Breast epithelium (tissue), 3 donors: ENCODE results near the gene ATG5.
A peak's percentile ranks its signal among the peaks of the same experiment; 100 is the strongest.

Experiments used
- POLR2AphosphoS5 ChIP-seq, 3 donors: sonication (generic); formaldehyde crosslinking; IDR thresholded peaks; one replicate each; pipeline ENCODE4 v1.6.1; 2017; ENCODE audit warnings: antibody characterized with exemption in 3 of 3
- TF ChIP-seq, protein P1 (sequence below), 3 donors: fragments of 450-650 bp; IDR thresholded peaks; one replicate each; pipeline ENCODE4 v1.5.1; 2016 to 2017; ENCODE audit warnings: antibody characterized with exemption in 3 of 3, mild to moderate bottlenecking in 3 of 3, moderate library complexity in 3 of 3

DNA sequence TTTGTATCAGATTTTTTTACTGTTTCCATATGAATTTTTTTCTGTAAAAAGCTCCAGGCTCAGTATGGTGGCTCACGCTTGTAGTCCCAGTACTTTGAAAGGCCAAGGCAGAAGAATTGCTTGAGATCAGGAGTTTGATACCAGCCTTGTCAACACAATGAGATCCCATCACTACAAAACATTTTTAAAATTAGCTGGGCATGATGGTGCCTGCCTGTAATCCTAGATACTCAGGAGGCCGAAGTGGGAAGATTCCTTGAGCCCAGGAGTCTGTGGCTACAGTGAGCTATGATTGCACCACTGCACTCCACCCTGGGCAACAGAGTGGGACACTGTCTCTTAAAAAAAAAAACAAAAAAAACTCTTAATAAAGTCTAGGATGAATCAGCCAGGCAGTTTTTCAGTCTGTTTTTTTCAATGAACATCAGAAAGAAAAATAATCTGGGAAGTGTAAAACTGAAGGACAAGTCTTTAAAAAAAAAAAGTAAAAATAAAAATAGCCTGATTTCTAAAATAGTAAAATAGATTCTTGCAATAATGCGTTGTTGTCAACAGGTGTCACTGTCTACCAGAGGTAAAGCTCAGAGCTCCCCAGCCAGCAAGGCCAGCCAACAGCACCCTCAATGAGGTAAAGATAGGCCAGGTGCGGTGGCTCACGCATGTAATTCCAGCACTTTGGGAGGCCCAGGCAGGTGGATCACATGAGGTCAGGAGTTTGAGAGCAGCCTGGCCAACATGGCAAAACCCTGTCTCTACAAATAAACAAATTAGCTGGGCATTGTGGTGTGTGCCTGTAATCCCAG lies 9.3 kb upstream of the ATG5 start:
- TF ChIP-seq POLR2AphosphoS5 (IDR thresholded peaks at IDR 0.05) = no peak
- TF ChIP-seq, protein P1, sequence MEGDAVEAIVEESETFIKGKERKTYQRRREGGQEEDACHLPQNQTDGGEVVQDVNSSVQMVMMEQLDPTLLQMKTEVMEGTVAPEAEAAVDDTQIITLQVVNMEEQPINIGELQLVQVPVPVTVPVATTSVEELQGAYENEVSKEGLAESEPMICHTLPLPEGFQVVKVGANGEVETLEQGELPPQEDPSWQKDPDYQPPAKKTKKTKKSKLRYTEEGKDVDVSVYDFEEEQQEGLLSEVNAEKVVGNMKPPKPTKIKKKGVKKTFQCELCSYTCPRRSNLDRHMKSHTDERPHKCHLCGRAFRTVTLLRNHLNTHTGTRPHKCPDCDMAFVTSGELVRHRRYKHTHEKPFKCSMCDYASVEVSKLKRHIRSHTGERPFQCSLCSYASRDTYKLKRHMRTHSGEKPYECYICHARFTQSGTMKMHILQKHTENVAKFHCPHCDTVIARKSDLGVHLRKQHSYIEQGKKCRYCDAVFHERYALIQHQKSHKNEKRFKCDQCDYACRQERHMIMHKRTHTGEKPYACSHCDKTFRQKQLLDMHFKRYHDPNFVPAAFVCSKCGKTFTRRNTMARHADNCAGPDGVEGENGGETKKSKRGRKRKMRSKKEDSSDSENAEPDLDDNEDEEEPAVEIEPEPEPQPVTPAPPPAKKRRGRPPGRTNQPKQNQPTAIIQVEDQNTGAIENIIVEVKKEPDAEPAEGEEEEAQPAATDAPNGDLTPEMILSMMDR (IDR thresholded peaks at IDR 0.05) = peak; percentile 54 to 62 (median 56)
